ENCODE data around the gene FUT3.

The FUT3 gene

DNA sequence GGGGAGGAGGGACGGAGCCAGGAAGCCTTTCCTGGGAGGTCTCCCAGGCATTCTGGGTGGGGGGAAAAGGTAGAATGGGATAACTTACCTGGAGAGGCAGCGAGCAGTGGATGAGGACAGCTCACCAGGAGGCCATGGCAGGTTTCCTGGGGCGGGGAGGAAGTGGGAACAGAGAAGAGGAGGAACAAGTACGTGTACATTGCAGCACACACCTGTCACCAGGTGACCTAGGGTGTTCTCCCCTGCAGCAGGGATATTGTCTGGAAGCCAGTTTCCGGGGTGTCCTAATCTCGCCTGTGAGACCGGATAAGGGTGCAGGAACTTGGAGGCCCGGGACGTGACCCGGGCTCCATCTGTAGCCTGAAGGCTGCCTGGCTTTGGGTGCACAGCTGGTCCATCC is at the start of gene FUT3:
TSS of gene FUT3 (minus strand) at position 148 of the 400 bp plus-strand sequence.
- H3K27ac ChIP-seq: no peak within 1 kb of the TSS
- TF ChIP-seq, protein P1, sequence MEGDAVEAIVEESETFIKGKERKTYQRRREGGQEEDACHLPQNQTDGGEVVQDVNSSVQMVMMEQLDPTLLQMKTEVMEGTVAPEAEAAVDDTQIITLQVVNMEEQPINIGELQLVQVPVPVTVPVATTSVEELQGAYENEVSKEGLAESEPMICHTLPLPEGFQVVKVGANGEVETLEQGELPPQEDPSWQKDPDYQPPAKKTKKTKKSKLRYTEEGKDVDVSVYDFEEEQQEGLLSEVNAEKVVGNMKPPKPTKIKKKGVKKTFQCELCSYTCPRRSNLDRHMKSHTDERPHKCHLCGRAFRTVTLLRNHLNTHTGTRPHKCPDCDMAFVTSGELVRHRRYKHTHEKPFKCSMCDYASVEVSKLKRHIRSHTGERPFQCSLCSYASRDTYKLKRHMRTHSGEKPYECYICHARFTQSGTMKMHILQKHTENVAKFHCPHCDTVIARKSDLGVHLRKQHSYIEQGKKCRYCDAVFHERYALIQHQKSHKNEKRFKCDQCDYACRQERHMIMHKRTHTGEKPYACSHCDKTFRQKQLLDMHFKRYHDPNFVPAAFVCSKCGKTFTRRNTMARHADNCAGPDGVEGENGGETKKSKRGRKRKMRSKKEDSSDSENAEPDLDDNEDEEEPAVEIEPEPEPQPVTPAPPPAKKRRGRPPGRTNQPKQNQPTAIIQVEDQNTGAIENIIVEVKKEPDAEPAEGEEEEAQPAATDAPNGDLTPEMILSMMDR (IDR thresholded peaks at IDR 0.05): no peak
- TF ChIP-seq ZFX (IDR thresholded peaks at IDR 0.05; ENCODE audit: borderline replicate concordance): no peak

DNA sequence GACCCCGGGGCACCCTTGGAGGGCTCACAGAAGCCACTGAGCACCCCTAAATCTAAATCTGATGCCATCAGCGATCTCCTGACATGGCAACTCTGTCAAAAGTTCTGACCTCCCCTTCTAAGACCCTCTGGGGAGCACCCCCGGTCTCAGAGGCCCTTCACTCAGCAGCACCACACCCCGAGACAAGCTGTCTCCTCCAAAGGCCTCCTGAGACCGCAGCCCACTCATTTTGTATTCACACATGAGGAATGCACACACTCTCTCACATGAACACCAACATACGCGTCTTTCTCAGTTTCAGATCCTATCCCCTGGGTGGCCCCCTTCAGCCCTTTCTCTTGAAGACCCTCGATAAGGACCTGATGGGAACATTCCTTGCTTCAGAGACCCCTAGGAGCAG is 49.7 kb upstream of the FUT3 start:
- no peak overlapping the region for H3K27ac ChIP-seq
- no peak for TF ChIP-seq ZFX (IDR thresholded peaks at IDR 0.05; ENCODE audit: borderline replicate concordance)
- TF ChIP-seq, protein P1 (IDR thresholded peaks at IDR 0.05): no peak

DNA sequence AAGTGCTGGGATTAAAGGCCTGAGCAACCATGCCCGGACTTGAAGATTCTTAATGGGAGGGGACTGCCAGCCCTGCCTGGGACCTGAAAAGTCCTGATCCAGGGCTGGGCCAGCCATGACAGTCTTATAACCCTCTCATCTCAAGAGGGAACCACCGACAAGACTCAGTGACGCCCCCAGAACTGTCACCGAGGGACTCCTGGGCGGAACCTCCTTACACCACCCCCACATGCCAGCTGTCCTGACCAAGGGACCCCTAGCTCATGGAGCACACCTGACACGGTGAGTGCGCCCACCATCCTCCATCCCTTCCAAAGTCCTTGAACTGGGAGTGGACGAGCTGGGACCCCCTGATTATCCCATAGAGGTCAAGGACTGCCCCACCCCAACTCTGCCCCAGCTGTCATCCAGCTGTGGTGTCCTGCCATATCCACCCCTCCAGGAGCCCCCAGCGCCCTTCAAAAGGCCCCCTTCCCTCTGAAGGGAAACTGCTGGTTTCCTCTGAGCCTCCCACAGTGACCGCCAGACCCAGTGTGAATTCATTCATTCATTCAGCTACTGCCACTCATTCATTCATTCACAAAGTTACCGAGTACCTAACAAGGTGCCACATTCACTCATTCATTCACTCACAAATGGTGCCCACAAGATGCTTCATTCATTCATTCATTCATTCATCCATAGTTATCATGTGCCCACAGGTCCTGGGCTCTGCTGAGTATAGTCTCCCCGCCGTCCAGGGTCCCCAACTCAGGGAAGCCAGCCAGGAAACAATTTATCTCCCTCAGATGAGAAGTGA is 48.7 kb upstream of the FUT3 start:
- H3K27ac ChIP-seq: no peak overlapping the region
- TF ChIP-seq, protein P1 (IDR thresholded peaks at IDR 0.05): no peak
- no peak for TF ChIP-seq ZFX (IDR thresholded peaks at IDR 0.05; ENCODE audit: borderline replicate concordance)

DNA sequence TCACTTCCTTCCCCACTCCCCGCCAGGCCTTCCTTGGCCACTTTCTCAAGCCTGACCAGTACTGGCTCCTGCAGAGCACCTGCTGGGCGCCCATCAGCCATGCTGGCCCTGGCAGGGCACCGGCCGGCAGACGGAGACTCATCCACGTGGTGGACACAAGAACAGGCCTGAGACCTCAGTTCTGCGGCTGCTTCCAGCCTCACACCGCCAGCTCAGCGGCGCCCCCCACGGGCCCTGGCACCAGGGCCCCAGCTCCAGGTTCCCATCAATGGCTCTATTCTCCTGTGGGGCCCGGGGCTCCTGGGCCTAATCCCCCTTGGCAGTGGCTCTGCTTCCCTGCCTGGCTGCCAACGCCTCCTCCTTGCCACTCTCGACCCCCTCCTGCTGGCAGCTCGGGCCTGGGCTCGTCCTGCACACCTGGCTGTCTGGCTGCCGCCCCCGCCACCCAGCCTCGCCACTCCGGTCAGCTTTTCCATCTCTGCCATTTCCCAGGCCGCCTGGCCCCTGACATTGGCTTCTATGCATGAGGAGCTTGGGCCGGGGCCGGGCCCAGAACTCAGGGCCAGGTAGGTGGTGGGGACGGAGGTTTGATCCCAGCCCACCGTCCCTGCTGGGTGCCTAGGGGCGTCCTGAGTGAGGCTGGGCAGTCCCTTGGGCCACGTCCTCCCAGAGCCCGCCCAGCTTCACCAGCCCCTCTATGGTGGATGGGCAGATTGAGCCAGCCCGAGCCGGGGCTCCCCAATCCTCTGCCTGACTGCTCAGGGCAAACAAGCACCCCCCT is 46.1 kb upstream of the FUT3 start:
- TF ChIP-seq ZFX (IDR thresholded peaks at IDR 0.05; ENCODE audit: borderline replicate concordance): no peak
- TF ChIP-seq, protein P1 (IDR thresholded peaks at IDR 0.05): peak; percentile 29
- no peak overlapping the region for H3K27ac ChIP-seq

DNA sequence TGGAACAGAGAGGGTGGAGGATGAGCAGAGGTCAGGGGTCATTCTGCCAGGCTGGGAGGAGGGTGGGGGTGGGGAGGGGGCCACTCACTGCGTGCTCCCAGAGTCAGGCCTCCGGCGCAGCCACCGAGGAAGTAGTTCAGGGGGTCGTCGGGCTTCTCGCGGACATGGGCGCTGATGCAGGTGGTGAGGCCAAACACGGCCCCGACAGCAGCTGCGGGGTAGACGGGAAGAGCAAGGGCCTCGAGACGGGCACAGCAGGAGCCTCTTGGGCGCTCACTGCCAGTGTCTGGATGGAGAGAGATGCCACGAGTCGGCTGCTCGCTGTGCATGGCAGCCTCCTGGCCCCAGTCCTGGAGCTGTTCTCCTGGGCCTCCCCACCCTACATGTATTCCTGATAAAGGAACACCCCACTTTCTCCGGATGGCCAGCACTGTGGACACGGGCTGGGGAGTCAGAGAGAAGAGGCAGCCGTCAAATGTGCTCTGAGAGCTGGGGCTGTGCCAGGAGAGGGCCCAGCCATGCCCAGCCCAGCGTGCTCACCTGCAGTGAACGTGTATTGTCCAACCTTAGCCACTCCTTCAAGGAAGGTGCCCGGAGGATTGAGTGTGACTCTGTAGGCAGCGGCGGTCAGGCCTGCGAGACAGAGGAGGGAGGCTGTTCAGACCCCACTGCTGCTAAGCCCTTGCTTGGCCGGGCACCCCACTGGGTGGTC is 45.3 kb upstream of the FUT3 start:
- no peak overlapping the region for H3K27ac ChIP-seq
- no peak for TF ChIP-seq ZFX (IDR thresholded peaks at IDR 0.05; ENCODE audit: borderline replicate concordance)
- TF ChIP-seq, protein P1 (IDR thresholded peaks at IDR 0.05): no peak

DNA sequence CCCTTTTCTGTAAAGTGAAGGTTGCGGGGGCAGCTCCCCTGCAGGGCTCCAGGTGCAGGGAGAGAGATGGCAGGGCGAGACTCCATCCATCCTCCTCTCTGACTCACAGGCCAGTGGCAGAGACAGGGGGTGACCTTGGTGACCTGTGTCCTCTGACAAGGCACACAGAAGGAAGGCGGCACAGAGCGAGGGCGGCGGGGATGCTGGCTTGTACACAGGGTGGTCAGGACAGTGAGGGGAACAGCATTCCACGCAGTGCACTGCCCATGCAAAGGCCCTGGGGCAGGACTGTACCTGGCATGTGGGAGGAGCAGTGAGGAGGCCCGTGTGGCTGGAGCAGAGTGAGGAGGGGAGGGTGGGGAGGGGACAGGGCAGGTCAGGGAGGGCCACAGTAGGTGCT is 44.6 kb upstream of the FUT3 start:
- no peak overlapping the region for H3K27ac ChIP-seq
- no peak for TF ChIP-seq ZFX (IDR thresholded peaks at IDR 0.05; ENCODE audit: borderline replicate concordance)
- TF ChIP-seq, protein P1 (IDR thresholded peaks at IDR 0.05): no peak
